ENCODE data around the gene FILIP1. TPM values are rescaled to one million over a fixed set of nuclear protein-coding genes. Genes with fewer than 3 reads are reported as not detected.

FILIP1 gene
- polyA plus RNA-seq, 4 donors: 2.2 to 3.0 (median 2.8) TPM

DNA sequence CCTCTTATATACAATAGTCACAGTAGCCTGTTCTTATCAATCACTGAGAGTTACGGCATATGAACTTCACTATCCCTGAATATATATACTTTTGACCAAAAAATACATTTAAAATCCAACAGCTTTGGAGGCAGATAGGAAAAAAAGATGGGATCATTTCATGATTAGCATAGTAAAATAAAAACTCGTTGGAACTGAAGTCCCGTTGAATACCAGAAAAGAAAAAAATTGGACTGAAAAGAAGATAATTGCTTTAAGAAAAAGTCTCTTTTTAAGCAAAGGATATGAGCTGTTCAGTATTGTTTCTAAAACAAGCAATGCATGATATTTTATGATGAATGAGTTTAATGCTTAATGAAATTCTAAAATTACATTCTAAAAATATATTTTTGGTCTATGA is 4.4 kb upstream of the FILIP1 start:
- no peak for DNase-seq (ENCODE audit: low read depth in 4 of 4, low spot score in 3 of 4)

- no peak for DNase-seq (ENCODE audit: low read depth in 4 of 4, low spot score in 3 of 4)
Measured at GRCh38 chr6:75495011-75495410, 1.4 kb upstream of the FILIP1 start.

GRCh38 chr6:75494290-75494689 is 690 bp upstream of the FILIP1 start:
- DNase-seq (ENCODE audit: low read depth in 4 of 4, low spot score in 3 of 4): no peak

DNA sequence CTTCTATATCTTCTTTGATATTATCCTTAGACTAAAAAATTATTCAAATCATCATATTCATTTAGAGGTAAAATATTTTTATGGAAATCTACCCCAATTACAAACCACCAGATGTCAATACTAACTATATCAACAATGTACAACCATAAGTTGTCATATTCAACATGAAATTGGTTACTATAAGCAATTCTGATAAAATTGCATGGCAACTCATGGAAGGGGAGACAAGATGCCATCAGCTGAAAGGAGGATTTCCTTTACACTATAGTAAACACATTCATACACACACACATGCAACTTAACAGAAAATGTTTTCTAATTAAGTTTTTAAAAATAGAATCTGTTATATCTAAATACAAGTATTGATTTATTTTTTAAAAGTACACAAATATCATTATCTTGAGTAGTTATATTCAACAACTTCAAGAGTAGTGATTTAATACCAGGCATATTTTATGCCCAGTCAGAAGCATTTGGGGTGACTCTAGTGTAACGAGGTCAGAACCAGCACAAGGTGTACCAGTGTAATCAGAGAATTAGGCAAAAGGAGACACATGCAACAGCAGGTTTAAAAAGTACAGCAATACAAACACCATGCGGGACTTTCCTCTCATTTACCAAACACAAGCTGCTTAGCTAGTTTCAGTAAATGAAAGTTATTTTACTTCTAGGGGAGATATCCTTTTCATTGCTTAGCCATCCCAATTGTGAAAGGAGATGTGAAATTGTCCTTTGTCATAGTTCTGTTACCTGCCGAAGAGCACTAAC is 1.0 kb downstream of the FILIP1 start:
- DNase-seq (ENCODE audit: low read depth in 4 of 4, low spot score in 3 of 4): no peak

- DNase-seq (ENCODE audit: low read depth in 4 of 4, low spot score in 3 of 4): no peak
Measured at GRCh38 chr6:75491291-75491690, 2.3 kb downstream of the FILIP1 start.

- no peak for DNase-seq (ENCODE audit: low read depth in 4 of 4, low spot score in 3 of 4)
Measured at GRCh38 chr6:75490706-75491105, 2.9 kb downstream of the FILIP1 start.

GRCh38 chr6:75489025-75489424 is 4.6 kb downstream of the FILIP1 start:
- no peak for DNase-seq (ENCODE audit: low read depth in 4 of 4, low spot score in 3 of 4)

DNA sequence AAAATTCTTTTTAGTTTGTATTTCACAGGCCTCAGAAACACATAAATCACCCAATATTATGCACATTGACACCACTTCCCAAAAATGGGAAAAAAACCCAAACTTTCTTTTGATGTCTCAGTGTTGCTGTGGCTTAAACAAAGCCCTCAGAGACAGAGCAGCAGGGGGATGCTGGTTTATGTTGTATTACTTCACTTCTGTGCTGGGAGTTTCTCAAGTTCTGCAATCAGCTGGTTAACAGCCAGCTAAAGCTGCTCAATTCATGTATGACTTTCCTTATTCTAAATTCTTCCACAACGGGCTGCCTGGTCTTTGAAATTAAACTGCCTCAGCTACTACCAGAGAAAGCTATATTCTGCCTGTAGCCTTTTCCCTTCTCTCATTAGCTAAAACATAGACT is 5.6 kb downstream of the FILIP1 start:
- no peak for DNase-seq (ENCODE audit: low read depth in 4 of 4, low spot score in 3 of 4)

- DNase-seq (ENCODE audit: low read depth in 4 of 4, low spot score in 3 of 4): no peak
Measured at GRCh38 chr6:75486850-75487518, 6.6 kb downstream of the FILIP1 start.

- DNase-seq (ENCODE audit: low read depth in 4 of 4, low spot score in 3 of 4): no peak
Measured at GRCh38 chr6:75484535-75484934, 9.1 kb downstream of the FILIP1 start.

DNA sequence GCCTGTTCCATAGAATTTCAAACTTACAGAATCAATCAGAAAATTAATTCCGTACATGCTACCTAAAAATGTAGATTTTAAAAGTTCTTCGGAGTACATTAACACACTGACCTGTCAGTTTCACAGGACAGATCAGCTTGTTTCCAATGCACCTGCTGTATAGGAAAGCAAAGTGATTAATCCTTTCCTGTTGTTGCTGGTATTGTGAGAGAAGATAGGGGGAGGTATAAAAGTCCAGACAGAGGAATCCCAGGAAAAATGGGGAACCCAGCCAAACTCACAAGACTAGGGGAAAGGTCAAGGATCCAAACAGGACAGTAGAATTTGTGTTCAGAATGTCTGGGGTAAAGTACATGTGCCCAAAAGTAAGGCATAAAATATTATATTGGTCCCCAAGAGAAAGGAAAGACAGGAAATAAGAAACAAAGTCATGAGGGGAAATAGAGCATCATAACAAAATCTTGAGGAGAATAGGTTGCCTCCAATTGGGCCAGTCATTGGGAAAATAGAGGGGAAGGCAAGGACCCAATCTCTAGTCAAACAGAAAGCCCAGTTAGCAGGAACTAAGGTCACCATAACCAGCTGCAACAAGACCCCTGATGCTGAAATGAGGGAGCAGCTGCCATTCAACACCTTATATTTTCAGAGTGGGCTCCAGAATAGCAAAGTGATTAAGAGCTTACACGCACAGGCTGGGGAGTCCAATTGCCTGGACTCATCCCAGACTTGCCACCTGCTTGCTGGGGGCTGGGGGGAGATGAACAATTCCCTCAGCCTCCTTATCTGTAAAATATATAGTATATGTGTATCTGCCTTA is 10.3 kb downstream of the FILIP1 start:
- no peak for DNase-seq (ENCODE audit: low read depth in 4 of 4, low spot score in 3 of 4)

- no peak for DNase-seq (ENCODE audit: low read depth in 4 of 4, low spot score in 3 of 4)
Measured at GRCh38 chr6:75481936-75482593, 11.5 kb downstream of the FILIP1 start.

GRCh38 chr6:75481394-75481793 is 12.2 kb downstream of the FILIP1 start:
- no peak for DNase-seq (ENCODE audit: low read depth in 4 of 4, low spot score in 3 of 4)

DNA sequence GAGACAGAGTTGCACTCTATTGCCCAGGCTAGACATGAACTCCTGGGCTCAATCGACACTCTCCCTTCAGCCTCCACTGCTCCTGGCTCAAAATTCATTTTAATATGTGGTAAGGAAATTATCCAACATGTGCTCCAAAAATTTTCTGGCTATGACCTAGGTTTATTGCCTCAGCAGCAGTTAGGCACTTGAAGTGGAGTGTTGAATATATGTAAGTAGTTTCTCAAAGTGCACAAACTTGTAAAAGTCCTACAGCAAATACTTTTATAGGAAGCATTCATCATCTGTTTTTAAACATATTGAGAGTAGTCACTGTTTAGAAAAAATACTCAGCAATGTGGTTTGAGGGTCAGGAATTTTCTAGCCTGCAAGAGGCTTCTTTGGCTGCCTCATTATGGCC is 13.2 kb downstream of the FILIP1 start:
- DNase-seq (ENCODE audit: low read depth in 4 of 4, low spot score in 3 of 4): no peak

DNA sequence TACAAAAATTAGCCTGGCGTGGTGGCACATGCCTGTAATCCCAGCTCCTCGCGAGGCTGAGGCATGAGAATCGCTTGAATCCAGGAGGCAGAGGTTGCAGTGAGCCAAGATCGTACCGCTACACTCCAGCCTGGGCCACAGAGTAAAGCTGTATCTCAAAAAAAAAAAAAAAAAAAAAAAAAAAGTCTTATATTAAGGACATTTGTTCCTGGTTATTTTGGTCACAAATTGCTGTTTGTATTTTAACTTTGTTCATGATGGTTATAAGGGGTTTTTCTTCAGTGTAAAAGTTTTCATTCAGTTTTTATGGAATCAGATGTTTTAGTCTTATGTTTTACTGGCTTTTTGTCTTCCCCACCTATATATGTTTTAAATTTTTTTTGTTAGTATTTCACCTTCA is 13.9 kb downstream of the FILIP1 start:
- DNase-seq (ENCODE audit: low read depth in 4 of 4, low spot score in 3 of 4): no peak

GRCh38 chr6:75478929-75479328 is 14.7 kb downstream of the FILIP1 start:
- no peak for DNase-seq (ENCODE audit: low read depth in 4 of 4, low spot score in 3 of 4)

DNA sequence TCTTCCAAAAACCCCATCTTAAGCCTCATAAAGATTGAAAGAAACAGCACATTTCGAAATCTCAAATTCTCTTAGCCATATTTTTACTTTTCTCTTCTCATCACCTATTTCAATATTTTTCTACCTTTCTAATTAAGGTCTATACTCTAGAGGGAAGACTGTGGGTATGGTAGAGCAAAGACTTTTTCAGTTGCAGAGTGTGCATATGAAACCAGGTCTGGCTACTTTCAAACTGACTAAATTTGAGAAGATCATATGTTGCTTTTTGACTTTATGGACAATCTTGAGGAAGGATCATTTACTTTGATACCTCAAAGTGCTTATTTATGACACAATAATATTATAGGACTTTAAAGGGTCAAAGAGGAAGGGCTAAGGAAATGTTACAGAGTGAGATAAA is 20.7 kb downstream of the FILIP1 start:
- no peak for DNase-seq (ENCODE audit: low read depth in 4 of 4, low spot score in 3 of 4)

GRCh38 chr6:75467966-75468365 is 25.6 kb downstream of the FILIP1 start:
- DNase-seq (ENCODE audit: low read depth in 4 of 4, low spot score in 3 of 4): no peak

DNA sequence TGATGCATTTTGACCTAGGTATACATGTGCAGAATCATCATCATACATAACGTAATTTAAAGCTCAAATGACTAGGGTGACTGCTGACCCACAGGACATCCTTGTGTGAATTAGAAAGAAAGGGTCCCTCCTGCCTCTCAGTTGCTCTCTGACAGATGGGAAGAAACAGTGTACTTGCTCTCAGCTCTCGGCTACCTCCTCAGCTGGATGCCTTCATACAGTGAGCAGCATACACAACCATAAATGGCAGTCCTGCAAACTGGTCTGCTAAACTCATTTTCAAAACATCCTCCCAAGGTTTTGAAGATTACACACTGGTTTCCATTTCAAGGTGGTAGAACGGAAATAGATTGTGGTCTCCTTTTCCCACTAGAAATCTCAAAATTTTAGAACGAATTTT is 26.3 kb downstream of the FILIP1 start:
- no peak for DNase-seq (ENCODE audit: low read depth in 4 of 4, low spot score in 3 of 4)

GRCh38 chr6:75466636-75467035 is 27.0 kb downstream of the FILIP1 start:
- DNase-seq (ENCODE audit: low read depth in 4 of 4, low spot score in 3 of 4): no peak

- DNase-seq (ENCODE audit: low read depth in 4 of 4, low spot score in 3 of 4): no peak
Measured at GRCh38 chr6:75463908-75464307, 29.7 kb downstream of the FILIP1 start.
